Tibial nerve (tissue), 4 donors: ENCODE data around the gene RPL38.

ENCODE experiments used
- EP300 ChIP-seq, 2 donors: sonication (generic); formaldehyde crosslinking; IDR thresholded peaks; one replicate each; pipeline ENCODE4 v1.6.1; 2017; ENCODE audit warnings: antibody characterized with exemption in 2 of 2, mild to moderate bottlenecking in 1 of 2
- POLR2A ChIP-seq, 2 donors: fragments of 450-650 bp; IDR thresholded peaks; one replicate each; pipeline ENCODE4 v1.6.1; 2017; ENCODE audit warnings: antibody characterized with exemption in 2 of 2, mild to moderate bottlenecking in 2 of 2, moderate library complexity in 2 of 2
- TF ChIP-seq, protein P1 (sequence below), 5 experiments: fragments of 200-600 bp in 3 of 5; fragments of 450-650 bp in 2 of 5; sonication (generic) in 3 of 5; IDR thresholded peaks; one replicate each; pipeline ENCODE4 v1.5.1; 2016 to 2019; ENCODE audit warnings: antibody characterized with exemption in 5 of 5, mild to moderate bottlenecking in 3 of 5, moderate library complexity in 2 of 5

DNA sequence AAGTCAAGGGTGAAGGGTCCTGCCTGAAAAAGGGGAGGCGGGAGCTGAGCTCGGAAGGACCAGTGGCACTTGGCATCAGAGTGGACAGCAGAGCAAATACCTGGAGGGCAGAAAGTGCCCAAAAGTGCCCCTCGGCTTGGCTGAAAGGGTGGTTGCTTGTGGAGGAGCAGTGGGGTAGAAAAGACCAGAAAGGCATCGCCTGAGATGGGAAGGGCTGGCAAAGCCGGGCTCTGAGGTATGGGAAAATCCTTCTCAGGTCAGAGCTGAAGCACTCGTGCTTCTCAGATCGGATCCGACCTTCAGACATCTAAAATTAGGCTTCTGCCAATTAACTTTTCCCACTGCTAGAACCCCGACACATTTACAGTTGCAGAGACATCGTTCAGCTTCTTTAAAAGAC is 1.5 kb upstream of the RPL38 start:
- TF ChIP-seq, protein P1, sequence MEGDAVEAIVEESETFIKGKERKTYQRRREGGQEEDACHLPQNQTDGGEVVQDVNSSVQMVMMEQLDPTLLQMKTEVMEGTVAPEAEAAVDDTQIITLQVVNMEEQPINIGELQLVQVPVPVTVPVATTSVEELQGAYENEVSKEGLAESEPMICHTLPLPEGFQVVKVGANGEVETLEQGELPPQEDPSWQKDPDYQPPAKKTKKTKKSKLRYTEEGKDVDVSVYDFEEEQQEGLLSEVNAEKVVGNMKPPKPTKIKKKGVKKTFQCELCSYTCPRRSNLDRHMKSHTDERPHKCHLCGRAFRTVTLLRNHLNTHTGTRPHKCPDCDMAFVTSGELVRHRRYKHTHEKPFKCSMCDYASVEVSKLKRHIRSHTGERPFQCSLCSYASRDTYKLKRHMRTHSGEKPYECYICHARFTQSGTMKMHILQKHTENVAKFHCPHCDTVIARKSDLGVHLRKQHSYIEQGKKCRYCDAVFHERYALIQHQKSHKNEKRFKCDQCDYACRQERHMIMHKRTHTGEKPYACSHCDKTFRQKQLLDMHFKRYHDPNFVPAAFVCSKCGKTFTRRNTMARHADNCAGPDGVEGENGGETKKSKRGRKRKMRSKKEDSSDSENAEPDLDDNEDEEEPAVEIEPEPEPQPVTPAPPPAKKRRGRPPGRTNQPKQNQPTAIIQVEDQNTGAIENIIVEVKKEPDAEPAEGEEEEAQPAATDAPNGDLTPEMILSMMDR (IDR thresholded peaks at IDR 0.05) = no peak
- TF ChIP-seq POLR2A (IDR thresholded peaks at IDR 0.05) (no peak), EP300 (IDR thresholded peaks at IDR 0.05) (no peak)
